Lower lobe of right lung (tissue), 2 donors: ENCODE measurements around the gene NR2F1-AS1. TPM values are rescaled to one million over a fixed set of nuclear protein-coding genes. Genes with fewer than 3 reads are reported as not detected.

Experiments
- ATAC-seq, 2 donors: fragments of 200-7000 bp; cut with Tn5 transposase; one replicate each; pipeline ENCODE4 v1.9.1; 2020 to 2022; ENCODE audit warnings: mild to moderate bottlenecking in 2 of 2, moderate library complexity in 2 of 2
- DNase-seq: peaks from one replicate; pipeline ENCODE4 v3.0.0-alpha.2; 2020
- H3K27ac ChIP-seq: fragments of 200-600 bp; one replicate; pipeline ENCODE4 v1.8.0; 2022
- H3K27me3 ChIP-seq: fragments of 200-600 bp; one replicate; pipeline ENCODE4 v1.8.0; 2022; ENCODE audit warnings: low read depth
- H3K36me3 ChIP-seq: fragments of 200-600 bp; one replicate; pipeline ENCODE4 v1.8.0; 2022; ENCODE audit warnings: mild to moderate bottlenecking
- H3K4me1 ChIP-seq: fragments of 200-600 bp; one replicate; pipeline ENCODE4 v1.8.0; 2022
- H3K4me3 ChIP-seq: fragments of 200-600 bp; one replicate; pipeline ENCODE4 v1.8.0; 2022; ENCODE audit warnings: mild to moderate bottlenecking
- H3K9me3 ChIP-seq: fragments of 200-600 bp; one replicate; pipeline ENCODE4 v1.8.0; 2022
- intact Hi-C: fragments of 100-400 bp; cut with DNase I; formaldehyde crosslinking; loops from one replicate; pipeline ENCODE4 v1.11.0; 2022
- total RNA-seq: library from RNA; stranded (reverse); fragmentation: NEBNext Ultra II Directional; extraction: Animal tissue kit (Norgen Biotek cat#: 25700); gene quantifications from one replicate; pipeline ENCODE4 v1.2.1, GENCODE V29; 2021
- TF ChIP-seq, protein P1 (sequence below): fragments of 200-600 bp; IDR thresholded peaks from one replicate; pipeline ENCODE4 v1.8.0; 2022; ENCODE audit warnings: antibody characterized with exemption, mild to moderate bottlenecking
- donor health status: DM: no; HTN: yes; CAD: no; lungs with severe emphysema.

Gene NR2F1-AS1
- total RNA-seq, 1 donor from 2014 or later: 11.1 TPM

DNA sequence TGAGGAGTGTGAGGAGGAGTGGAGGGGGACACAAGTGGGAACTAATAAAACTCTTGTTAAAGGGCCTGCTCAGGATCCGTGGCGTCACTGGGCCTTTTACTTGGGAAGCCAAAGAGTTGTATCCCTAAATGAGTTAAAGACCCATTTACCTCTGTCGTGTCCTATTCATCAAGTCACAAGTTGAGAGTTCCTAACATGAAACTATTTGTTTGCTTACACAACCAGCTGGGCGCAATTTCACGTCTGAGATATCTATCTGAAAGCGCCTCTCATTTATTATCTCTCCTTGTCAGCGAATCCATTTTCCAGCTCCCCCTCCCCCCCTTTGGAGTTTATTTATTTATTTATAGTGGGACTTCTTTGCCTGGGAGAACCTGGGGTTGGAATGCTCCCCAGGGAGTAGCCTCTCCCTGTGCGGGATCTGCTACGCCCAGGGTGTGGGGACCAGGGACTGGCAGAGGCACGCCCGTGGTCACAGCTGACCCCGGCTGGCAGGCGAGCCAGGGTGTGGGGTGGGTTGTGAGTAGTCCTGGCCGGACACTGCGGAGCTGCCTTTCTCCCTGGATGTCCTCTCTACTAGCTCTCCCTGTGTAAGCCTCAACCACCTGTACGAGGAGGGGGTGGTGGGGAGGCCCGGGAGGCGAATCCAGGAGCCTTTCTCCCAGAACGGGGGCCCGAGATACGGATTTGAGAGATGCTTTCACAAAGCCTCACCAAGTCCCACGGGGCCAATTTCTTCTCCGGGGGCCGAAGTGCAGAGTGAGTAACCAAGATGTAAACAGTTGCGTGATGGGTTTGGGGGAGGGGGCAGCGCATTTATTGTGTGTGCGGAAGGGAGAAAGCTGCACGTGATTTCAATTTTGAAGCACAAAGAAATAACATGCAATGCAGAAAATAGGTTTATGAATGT, 17.3 kb upstream of the NR2F1-AS1 start:
- Histone ChIP-seq H3K4me3 (no peak overlapping the region), H3K27ac (peak overlapping the region; percentile 56), H3K4me1 (peaks cover 16% of the 10 kb centered on the region), H3K9me3 (no peaks in the 10 kb centered on the region), H3K27me3 (peaks cover 100% of the 10 kb centered on the region), H3K36me3 (no peaks in the 10 kb centered on the region)
- no peak for DNase-seq
- TF ChIP-seq, protein P1, sequence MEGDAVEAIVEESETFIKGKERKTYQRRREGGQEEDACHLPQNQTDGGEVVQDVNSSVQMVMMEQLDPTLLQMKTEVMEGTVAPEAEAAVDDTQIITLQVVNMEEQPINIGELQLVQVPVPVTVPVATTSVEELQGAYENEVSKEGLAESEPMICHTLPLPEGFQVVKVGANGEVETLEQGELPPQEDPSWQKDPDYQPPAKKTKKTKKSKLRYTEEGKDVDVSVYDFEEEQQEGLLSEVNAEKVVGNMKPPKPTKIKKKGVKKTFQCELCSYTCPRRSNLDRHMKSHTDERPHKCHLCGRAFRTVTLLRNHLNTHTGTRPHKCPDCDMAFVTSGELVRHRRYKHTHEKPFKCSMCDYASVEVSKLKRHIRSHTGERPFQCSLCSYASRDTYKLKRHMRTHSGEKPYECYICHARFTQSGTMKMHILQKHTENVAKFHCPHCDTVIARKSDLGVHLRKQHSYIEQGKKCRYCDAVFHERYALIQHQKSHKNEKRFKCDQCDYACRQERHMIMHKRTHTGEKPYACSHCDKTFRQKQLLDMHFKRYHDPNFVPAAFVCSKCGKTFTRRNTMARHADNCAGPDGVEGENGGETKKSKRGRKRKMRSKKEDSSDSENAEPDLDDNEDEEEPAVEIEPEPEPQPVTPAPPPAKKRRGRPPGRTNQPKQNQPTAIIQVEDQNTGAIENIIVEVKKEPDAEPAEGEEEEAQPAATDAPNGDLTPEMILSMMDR: no peak
- ATAC-seq: no peak
- intact Hi-C loops: no loop called here

DNA sequence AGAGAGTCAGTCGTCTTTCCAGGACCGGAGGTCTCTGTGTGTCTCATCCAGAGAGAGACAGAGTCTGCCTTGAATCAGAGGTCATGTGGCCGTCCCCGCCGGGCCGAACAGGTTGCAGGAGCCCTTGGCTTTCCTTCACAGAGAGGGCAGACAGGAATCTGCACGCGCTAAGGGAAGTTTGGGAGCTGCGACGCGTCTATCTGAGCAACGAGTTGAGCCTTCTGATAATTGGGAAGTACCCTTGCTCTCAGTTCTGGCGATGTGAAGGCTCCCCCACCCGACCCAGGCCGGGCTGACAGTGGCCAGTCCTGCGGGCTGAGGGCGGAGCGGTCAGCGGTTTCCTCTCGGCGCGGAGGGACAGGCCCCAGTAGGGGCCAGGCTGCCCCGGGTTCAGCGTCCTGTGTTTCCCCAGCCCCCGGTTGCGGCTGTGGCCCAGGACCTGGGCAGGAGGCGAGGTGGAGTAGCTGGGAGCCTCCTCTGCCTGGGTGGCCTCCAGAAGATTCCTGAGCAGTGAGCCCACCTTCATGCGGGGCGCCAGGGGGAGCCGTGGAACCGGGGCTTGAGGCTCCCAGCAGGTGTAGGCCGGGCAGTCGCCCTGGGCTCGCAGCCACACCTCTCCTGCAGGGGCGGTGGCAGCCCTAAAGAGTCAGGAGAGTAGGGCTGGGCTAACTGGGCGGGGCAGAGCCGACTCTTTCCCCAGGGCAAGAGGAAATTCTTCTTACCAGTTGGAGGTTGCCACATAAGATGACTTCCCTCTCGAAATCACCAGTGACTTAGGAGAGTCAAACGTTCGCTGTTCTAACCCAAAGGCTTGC, 15.9 kb upstream of the NR2F1-AS1 start:
- intact Hi-C loops: no loop called here
- H3K36me3 ChIP-seq: no peaks in the 10 kb centered on the region
- peak; percentile 69 for DNase-seq
- H3K27ac ChIP-seq: no peak overlapping the region
- no peaks in the 10 kb centered on the region for H3K9me3 ChIP-seq
- H3K4me1 ChIP-seq: peaks cover 16% of the 10 kb centered on the region
- peak overlapping the region; percentile 14 for H3K4me3 ChIP-seq
- ATAC-seq: peak; percentile 72 to 74
- TF ChIP-seq, protein P1: no peak
- peaks cover 93% of the 10 kb centered on the region for H3K27me3 ChIP-seq

GRCh38 chr5:93596310-93596675, 15.3 kb upstream of the NR2F1-AS1 start:
- ATAC-seq (peak in 1 of 2 donors; percentile 2), DNase-seq (no peak)
- Histone ChIP-seq H3K9me3 (no peaks in the 10 kb centered on the region), H3K4me1 (peaks cover 16% of the 10 kb centered on the region), H3K27me3 (peaks cover 87% of the 10 kb centered on the region), H3K36me3 (no peaks in the 10 kb centered on the region), H3K4me3 (peak overlapping the region; percentile 14), H3K27ac (no peak overlapping the region)
- TF ChIP-seq, protein P1: no peak
- intact Hi-C loops: no loop called here

DNA sequence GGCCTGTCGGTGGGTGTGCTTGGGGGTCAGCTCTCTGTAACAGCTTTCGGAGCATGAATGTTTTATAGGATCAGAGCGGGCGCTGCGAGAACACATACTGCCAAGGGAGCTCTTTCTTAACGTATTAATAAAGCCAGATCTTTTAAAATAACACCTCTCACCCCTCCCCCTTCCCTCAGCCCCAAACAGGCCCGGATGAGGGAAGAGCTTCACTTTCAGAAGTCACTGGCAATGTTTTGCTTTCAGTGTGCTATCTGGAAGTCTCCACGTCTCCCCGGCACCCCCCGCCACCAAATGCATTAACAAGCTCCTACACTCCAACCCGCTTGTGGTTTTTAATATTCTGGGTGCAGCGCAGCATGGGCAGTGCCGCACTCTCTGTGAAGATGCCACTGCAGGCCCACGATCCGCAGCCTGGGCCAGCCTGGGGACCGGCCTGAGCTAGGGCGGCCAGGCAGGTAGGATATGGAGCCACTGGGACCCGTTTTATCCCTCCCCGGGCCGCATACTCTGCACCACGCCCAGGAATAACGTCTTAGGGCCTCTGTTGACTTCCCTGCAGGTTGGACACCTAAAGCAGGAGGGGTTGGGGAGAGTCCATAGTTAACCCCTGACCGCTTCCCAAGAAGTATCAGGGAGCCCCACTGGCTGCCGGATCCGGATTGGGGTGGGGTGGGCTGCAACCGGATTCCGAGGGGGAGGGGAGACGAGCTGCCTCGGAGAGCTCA, 14.6 kb upstream of the NR2F1-AS1 start:
- TF ChIP-seq, protein P1: no peak
- intact Hi-C loops: no loop called here
- ATAC-seq (no peak), DNase-seq (no peak)
- Histone ChIP-seq H3K27me3 (peaks cover 80% of the 10 kb centered on the region), H3K27ac (peak overlapping the region; percentile 64), H3K4me1 (peaks cover 16% of the 10 kb centered on the region), H3K4me3 (no peak overlapping the region), H3K9me3 (no peaks in the 10 kb centered on the region), H3K36me3 (no peaks in the 10 kb centered on the region)
